GM19452 (cell line): ENCODE data around the gene ATG7.

ENCODE experiments used
- ATAC-seq: cut with Tn5 transposase; IDR thresholded peaks from one replicate; pipeline ENCODE4 v1.9.1; 2021; ENCODE audit not compliant: unreplicated experiment

ATG7 gene, protein sequence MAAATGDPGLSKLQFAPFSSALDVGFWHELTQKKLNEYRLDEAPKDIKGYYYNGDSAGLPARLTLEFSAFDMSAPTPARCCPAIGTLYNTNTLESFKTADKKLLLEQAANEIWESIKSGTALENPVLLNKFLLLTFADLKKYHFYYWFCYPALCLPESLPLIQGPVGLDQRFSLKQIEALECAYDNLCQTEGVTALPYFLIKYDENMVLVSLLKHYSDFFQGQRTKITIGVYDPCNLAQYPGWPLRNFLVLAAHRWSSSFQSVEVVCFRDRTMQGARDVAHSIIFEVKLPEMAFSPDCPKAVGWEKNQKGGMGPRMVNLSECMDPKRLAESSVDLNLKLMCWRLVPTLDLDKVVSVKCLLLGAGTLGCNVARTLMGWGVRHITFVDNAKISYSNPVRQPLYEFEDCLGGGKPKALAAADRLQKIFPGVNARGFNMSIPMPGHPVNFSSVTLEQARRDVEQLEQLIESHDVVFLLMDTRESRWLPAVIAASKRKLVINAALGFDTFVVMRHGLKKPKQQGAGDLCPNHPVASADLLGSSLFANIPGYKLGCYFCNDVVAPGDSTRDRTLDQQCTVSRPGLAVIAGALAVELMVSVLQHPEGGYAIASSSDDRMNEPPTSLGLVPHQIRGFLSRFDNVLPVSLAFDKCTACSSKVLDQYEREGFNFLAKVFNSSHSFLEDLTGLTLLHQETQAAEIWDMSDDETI

DNA sequence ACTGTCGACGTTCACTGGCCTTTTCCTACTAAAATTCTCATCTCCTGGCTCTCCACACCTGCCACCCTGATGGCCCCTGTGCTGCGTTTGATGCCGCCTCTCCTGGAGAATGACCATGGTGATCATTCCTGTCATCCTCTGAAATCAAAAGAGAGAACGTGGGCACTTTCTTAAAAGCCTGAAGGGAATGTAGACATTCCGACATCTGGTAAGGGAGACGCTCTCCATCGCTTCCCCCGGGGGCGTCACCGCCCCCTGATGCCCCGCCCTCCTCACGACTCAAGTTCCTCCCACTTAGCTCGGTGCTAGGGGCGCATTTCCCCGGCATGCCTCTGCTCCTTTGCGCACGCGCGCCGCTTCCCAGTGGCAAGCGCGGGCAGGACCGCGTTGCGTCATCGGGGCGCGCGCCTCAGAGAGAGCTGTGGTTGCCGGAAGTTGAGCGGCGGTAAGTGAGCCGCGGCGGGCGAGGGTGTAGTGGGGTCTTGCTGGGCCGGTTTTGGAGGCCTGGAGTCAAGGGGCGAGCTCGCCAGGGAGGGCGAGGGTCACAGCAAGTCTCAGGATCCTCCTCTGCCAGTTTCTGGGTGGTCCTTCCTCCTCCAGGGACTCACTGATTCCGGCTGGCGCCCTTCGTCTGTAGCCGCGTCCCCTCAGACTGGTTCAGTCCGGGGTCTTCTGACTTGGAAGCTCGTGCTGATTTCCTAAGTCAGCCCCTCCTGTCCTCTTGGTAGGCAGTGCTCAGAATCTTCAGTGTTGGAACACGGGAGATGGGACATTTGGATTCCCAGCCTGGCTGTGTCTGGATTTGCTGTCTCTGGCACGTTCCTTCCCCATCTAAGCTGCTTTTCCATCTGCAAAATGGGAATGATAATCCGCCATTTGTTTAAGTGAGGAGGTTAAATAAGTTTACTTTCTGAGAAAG, at the start of gene ATG7:
Gene ATG7 (plus strand): TSS at position 412 of the 919 bp plus-strand sequence. CDS start 26,299 bp downstream, outside the sequence.
- ATAC-seq, result peak; percentile 98

DNA sequence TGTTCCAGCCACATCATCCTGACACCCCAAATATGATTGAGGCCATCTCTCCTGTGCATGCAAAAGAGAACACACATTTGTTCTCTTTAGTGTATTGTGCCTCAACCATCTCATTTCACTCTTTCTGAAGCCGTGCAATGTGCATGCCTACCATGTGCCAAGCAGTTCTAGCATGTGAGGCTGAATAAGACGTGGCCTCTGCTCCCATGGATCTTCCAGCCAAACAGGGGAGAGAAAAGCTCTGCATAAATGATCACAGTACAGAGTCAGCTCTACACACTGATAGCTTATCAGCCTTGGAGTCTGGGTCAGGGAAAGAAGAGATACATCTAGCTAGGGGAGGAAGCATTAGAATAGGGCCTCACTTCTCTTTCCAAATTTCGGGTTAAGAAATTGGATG, 48.2 kb upstream of the ATG7 start:
- no peak for ATAC-seq

DNA sequence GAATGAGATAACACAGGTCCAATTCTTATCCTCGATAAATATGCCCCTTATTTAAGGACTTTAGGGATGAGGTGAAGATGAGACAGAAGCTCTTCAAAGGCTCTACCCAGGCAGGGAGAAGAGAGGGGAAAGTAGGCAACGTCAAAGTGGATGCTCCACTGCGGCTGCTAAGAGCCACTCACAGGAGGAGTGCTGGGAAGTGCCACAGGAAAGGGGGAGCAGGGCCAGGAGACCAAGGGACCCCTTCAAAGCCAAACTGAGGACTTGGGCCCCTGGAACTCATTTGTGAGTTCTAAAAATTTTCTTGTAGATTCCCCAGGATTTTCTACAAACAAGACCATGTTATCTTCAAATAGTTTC, 47.3 kb upstream of the ATG7 start:
- no peak for ATAC-seq

DNA sequence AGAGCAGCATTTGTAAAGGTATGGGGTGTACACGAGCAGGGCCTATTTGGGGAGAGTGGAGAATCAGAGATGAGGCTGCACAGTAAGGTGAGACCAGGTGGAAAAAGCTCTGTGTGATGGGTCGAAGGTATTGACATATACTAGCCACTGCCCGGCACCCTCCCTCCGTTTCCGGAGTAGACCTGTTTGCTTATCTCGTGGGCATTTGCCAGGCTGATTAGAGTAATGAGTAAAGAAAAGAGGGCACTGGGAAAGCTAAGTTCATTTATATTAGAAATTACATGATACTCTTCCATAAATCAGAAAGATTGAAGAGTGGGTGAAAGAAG, 46.2 kb upstream of the ATG7 start:
- ATAC-seq, result no peak

DNA sequence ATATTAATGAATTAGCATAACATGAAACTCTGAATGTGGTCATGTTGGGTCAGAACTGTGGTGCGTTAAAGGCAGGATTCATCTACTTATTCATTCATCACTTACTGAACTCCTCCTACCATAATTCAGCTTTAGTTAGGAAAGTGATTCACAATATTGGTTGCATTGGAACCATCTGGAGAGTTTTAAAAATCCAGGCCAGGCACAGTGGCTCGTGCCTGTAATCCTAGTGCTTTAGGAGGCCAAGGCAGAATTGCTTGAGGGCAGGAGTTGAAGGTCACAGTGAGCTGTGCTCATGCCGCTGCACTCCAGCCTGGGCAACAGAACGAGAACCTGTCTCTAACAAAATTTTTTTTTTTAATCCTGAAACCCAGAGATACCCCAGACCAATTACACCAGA, 44.2 kb upstream of the ATG7 start:
- no peak for ATAC-seq

DNA sequence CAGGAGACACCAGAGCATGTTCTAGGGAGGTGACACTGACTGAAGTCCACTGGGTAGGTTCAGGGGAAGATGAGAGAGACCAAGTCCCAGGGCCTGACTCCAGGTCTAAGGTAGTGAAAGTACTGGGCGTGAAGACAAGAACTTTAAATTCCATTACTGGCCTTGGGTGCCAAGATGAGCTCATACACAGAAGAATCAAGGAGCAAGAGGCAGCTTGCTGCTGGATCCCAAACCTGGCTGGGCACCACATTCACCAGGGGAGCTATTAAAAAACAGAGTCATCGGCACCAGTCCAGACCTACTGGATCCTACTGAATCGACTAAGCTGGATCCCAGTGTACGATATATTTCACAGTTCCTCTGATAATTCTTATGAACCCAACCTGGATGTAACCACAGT, 42.1 kb upstream of the ATG7 start:
- no peak for ATAC-seq

DNA sequence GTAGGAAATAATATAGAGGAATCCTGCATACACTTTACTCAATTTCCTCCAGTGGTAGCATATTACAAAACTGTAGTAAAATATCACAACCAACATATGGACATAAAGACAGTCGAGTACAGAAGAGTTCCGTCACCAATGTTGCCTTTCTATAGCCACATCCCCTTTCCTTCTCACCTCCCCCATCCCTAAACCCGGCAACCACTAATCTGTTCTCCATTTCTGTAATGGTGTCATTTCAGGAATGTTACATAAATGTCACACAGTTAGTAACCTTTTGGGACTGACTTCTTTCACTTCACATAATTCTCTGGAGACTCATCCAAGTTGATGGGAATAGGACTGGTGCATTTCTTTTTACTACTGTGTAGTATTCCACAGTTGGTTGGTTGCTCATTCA, 41.4 kb upstream of the ATG7 start:
- no peak for ATAC-seq

DNA sequence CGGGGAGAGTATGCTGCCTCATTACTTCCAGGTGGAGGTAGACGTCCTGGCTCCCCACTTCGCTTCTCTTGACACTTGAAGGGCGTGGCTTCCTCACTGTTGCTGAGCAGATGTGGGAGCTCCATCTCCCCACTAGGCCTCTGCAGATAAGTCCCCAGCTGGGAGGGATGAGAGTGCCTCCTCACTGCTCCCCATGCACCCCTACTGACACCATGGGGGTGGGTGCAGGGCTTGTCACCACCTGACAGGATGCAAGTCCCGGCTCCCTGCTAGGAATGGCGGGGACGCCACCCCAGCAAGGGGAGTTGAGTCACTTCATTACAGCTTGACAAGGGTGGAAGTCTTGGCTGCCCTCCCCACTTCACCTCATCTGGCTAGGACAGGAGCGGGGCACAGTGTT, 36.8 kb upstream of the ATG7 start:
- no peak for ATAC-seq

DNA sequence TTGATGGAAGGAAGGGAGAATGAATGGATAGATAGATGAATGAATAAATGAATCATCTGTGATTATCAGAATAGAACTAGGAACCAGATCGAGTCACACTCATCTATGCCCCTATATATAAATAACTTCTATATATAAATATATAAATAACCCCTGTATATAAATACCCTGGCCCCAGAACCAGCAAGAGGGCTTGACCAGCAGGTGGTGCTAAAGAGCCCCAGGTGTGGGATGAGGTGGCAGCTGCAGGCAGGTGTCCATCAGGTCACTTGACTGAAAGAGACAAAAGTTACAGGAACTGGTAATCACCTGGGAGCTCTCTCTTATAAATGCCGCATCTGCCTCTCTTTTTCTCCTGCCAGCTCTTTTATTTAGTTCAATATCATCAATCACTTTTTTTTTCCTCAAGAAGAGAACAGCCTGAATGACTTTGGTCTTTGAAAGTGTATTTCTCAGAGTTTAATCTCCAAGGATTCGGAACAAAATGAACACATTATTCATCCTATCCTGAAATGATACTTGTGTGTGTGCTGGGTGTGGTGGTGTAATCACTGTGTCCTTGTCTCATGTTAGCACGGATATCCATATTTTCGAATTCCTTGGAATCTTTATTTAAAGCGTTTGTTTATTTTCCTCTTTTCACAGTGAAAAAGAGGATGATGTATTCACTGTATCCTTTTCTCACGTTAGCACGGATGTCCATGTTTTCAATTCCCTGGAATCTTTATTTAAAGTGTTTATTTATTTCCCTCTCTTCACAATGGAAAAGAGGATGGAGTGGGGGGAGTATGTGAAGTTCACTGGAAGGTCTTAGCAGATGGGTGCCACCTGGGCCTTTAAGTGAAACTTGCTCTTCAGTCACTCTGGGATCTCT, 35.4 kb upstream of the ATG7 start:
- no peak for ATAC-seq

DNA sequence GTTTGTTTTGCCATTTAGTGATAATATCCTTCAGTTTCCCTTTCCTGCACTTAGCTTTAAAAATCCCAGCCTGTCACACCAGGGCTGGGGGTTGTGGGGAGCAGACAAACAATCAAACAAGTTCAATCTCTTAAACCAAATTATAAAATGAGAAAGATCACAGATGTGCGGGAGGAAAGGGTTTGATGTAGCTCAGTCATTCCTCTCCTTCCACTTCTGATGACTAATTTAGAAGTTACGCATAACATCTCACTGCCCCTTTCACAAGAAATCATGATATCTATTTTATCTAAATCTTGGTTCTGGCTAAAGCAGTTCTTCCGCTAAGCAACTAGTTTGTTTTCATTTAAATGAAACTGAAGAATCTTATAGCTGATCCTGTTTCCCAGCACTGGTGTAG, 34.1 kb upstream of the ATG7 start:
- no peak for ATAC-seq

DNA sequence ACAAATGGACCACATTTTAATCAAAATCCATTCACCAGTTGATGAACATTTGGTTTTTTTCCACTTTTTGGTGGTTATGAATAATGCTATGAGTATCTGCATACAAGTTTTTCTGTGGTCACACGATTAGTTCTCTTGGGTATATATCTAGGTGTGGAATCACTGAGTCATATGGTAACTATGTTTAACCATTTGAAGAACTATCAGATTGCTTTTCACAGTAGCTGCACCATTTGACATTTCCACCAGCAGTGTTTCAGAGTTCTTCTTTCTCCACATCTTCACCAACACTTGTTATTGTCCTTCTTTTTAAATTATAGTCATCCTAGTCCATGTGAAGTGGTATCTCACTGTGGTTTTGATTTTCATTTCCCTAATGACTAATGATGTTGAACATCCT, 33.3 kb upstream of the ATG7 start:
- ATAC-seq, result no peak

DNA sequence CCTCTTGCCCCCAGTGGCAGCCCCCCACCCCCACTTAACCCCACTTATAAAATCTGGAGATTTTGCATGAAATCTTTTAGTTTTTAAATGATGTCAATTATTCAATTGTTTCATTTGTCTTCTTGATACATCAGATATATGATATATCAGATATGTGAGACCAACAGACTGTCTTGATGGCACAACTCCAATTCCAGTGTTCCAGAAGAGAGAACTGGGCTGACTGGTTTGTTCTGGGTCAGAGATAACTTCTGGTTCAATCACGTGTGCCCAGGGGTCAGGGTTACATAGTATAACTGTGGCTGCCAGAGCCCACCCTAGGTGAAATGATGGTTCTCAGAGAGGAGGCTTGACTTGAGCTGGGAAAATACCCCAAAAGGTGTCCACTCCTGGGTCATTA, 32.4 kb upstream of the ATG7 start:
- no peak for ATAC-seq

DNA sequence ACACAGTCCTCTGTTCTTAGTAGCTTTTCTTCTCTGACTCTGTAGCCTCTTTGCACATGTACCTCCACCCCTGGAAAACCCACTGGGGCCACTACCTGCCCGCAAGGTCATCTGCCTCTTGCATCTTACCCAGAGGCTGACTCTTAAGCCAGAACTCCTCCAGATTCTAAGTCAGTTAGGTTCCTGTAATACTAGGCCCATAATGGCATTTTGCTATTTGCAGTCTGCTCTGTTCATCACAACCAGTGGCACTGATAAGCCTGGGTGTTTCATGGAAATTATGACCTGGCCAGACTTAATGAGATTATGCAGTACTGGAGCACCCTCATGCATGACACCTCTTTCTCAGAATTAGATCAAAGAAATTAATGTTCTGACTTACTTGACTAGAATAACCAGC, 31.7 kb upstream of the ATG7 start:
- no peak for ATAC-seq

DNA sequence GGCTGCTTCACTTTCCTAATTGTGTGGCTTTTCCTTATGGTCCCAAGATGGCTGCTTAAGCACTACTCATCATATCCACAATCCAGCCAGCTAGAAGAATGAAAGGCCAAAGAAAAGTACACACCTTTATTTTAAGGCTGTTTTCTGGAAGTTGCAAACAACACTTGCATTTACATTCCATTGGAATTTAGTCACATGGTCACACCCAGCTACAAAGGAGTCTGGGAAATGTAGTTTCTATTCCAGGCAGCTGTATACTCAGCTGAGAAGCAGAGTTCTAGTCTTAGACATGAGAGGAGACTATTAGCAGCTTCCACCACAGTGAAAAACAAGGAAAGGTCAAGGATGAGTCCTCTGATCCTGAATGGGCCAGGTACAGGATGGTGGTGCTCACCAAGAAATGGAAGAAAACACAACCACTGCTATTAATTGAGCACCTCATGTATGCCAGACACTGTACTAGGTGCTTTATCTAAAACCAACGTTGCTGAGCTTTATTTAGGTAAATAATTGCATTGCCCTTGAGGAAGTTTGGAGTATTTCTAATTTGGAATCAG, 28.0 kb upstream of the ATG7 start:
- ATAC-seq, result no peak

DNA sequence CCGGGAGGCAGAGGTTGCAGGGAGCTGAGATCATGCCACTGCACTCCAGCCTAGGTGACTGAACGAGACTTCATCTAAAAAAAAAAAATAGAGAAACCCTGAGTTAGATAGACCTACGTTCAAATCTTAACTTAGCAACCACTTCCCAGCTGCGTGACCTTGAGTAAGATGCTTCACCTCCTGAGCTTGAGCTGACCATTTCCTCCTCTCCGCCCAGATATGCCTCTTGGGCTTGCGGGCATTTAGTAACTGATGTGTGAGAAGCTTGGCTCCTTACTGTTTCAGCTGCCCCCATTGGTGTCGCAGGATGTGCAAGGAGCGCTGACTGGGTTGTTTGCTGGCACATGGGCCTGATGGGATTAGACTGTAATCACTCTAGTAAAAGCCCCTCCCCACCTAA, 26.9 kb upstream of the ATG7 start:
- ATAC-seq, result no peak

DNA sequence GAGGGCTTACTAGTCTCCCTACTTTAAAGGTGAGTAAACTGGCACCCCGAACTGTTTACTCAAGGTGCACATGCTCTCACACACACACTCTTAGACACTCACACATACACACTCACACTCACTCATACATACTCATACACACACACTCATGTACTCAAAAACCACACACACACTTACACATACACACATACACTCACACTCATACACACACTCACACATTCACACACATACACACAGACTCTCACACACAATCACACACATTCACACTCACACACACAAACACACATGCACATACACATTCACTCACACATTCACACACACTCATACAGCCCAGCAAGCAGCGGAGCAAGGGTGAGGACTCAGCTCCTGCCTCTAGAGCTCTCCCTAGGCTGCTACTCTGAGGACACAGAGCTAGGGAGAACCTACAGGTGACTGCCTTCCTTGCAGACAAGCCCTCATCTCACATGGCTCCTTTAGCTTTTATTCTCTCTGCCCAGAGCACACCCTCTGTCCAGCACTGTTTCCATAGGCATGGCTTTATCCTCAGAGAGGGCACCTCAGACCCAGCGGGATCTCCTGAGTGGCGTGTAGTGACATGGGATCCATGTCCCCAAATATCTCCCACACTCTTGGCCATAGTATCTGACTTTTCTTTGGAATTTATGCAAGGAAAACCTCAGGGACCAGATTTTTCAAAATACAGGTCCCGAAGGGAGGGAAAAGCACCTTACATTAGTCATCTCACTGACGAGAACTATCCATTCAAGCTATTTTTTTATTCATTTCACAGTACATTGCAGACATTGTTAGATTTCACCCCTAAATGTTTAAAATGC, 26.2 kb upstream of the ATG7 start:
- no peak for ATAC-seq

DNA sequence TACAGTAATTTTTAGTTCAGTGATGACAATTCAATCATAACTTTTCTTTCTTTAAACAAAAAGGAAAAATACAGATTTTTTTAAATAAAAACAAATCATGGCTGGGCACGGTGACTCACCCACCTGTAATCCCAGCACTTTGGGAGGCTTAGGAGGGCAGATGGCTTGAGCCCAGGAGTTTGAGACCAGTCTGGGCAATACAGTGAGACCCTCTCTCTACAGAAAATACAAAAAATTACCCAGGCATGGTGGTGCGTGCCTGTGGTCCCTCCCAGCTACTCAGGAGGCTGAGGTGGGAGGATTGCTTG, 25.6 kb upstream of the ATG7 start:
- ATAC-seq, result no peak

DNA sequence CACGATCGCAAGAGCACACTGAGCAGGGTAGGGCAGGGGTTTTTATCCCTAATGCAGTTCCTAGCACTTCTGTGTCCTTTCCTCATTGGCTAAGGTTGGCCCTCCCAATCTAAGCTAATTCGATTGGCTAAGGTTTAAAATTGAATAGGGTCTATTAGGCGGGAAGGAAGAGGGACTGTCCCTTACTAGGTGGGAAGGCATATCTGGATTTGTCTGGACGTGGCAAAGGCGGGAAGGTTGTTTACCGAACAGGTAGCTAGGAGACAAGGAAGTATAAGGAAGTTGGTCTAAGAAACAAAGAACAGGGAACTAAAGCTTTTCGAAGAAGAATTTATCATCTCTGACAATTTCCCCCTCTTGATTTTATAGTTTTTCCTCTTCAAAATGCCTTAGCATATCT, 24.8 kb upstream of the ATG7 start:
- ATAC-seq, result no peak

DNA sequence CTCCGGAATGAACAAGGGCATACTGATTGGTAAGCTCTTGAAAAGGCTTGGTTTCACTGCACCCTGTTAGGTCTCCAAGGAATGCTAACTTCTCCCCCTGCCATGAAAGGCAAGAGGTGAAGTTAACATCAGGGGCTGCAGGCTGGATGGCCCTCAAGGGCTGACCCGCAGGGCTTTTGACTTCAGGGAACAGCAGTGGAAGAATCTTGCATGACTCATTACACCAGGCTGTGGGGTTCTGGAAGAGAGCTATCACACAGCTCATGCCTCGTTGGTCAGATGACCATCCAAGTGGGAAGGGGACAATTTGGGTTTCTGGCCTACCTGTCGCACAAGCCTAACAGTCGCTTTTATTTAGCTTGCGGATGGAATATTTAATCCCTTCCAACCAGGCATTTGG, 23.6 kb upstream of the ATG7 start:
- no peak for ATAC-seq
